ENCODE data around the gene KIAA1586.

Gene KIAA1586

GRCh38 chr6:57019434-57019833 is 27.1 kb upstream of the KIAA1586 start:
- no peak overlapping the region for H3K9ac ChIP-seq (ENCODE audit: low read length)
- H3K27ac ChIP-seq (ENCODE audit: low read depth, low read length), result no peak overlapping the region
- H3K4me3 ChIP-seq (ENCODE audit: low read depth, low read length), result no peak overlapping the region
- H3K4me1 ChIP-seq (ENCODE audit: control insufficient read depth, insufficient read depth, low read length), result peaks cover 20% of the 10 kb centered on the region; the same call in 1 of the 2 replicates
- no peaks in the 10 kb centered on the region; the same call in 1 of the 2 replicates for H3K9me3 ChIP-seq (ENCODE audit: control insufficient read depth, insufficient read depth, low read depth, low read length)
- no peaks in the 10 kb centered on the region for H3K36me3 ChIP-seq (ENCODE audit: control insufficient read depth, insufficient read depth, low read length)
- no peaks in the 10 kb centered on the region for H3K27me3 ChIP-seq (ENCODE audit: control insufficient read depth, insufficient read depth, low read length)

- Histone ChIP-seq H3K9me3 (ENCODE audit: control insufficient read depth, insufficient read depth, low read depth, low read length) (no peaks in the 10 kb centered on the region; the same call in 1 of the 2 replicates), H3K9ac (ENCODE audit: low read length) (no peak overlapping the region)
These were observed 25.3 kb upstream of the KIAA1586 start for GRCh38 chr6:57021086-57021720.

DNA sequence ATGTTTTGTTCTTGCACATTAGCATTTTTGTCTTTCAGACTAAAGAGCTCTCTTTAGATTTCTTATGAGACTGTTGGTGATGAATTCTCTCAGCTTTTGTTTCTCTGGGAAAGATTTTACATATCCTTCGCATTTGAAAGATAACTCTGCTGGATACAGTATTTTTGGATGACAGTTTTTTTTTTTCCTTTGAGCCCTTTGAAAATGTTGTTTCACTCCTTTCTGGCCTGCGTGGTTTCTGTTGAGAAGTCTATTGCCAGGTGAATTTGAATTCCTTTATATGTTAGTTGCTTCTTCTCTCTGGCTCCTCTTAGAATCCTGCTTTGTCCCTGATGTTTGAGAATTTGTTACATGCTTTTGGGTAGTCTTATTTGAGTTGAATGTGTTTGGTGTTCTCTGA is 22.2 kb upstream of the KIAA1586 start:
- Histone ChIP-seq H3K27ac (ENCODE audit: low read depth, low read length) (peak overlapping the region; percentile 86), H3K36me3 (ENCODE audit: control insufficient read depth, insufficient read depth, low read length) (no peaks in the 10 kb centered on the region), H3K27me3 (ENCODE audit: control insufficient read depth, insufficient read depth, low read length) (no peaks in the 10 kb centered on the region), H3K4me3 (ENCODE audit: low read depth, low read length) (no peak overlapping the region), H3K9me3 (ENCODE audit: control insufficient read depth, insufficient read depth, low read depth, low read length) (no peaks in the 10 kb centered on the region; the same call in 1 of the 2 replicates), H3K9ac (ENCODE audit: low read length) (peak overlapping the region; percentile 43), H3K4me1 (ENCODE audit: control insufficient read depth, insufficient read depth, low read length) (peaks cover 35% of the 10 kb centered on the region; the same call in 1 of the 2 replicates)

More at GRCh38 chr6:57021086-57021720, 25.3 kb upstream of the KIAA1586 start:
- Histone ChIP-seq H3K4me1 (ENCODE audit: control insufficient read depth, insufficient read depth, low read length) (peaks cover 30% of the 10 kb centered on the region; the same call in 1 of the 2 replicates), H3K27me3 (ENCODE audit: control insufficient read depth, insufficient read depth, low read length) (no peaks in the 10 kb centered on the region), H3K4me3 (ENCODE audit: low read depth, low read length) (no peak overlapping the region), H3K36me3 (ENCODE audit: control insufficient read depth, insufficient read depth, low read length) (no peaks in the 10 kb centered on the region), H3K27ac (ENCODE audit: low read depth, low read length) (no peak overlapping the region)

DNA sequence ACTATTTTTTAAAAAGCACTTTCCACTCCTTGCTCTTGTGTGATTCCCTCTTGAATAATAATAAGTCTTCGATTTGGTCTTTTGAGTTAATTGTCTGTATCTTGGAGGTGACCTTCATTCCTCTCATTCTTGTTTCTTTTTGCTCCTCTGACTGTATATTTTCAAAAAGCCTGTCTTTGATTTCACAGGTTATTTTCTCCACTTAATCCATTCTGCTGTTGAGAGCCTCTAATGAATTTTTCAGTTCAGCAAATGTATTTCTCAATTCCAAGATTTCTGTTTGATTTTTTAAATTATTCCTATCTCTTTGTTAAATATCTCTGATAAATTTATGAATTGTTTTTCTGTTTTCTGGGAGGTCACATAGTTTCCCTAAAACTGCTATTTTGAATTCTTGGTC is 21.7 kb upstream of the KIAA1586 start:
- Histone ChIP-seq H3K9ac (ENCODE audit: low read length) (peak overlapping the region; percentile 43), H3K4me1 (ENCODE audit: control insufficient read depth, insufficient read depth, low read length) (peaks cover 36% of the 10 kb centered on the region; the same call in 1 of the 2 replicates), H3K9me3 (ENCODE audit: control insufficient read depth, insufficient read depth, low read depth, low read length) (no peaks in the 10 kb centered on the region; the same call in 1 of the 2 replicates), H3K4me3 (ENCODE audit: low read depth, low read length) (no peak overlapping the region), H3K36me3 (ENCODE audit: control insufficient read depth, insufficient read depth, low read length) (no peaks in the 10 kb centered on the region), H3K27me3 (ENCODE audit: control insufficient read depth, insufficient read depth, low read length) (no peaks in the 10 kb centered on the region), H3K27ac (ENCODE audit: low read depth, low read length) (peak overlapping the region; percentile 86)

GRCh38 chr6:57026001-57026400 is 20.5 kb upstream of the KIAA1586 start:
- H3K9ac ChIP-seq (ENCODE audit: low read length), result no peak overlapping the region
- peaks cover 36% of the 10 kb centered on the region; the same call in 1 of the 2 replicates for H3K4me1 ChIP-seq (ENCODE audit: control insufficient read depth, insufficient read depth, low read length)
- H3K36me3 ChIP-seq (ENCODE audit: control insufficient read depth, insufficient read depth, low read length), result no peaks in the 10 kb centered on the region
- no peak overlapping the region for H3K4me3 ChIP-seq (ENCODE audit: low read depth, low read length)
- no peak overlapping the region for H3K27ac ChIP-seq (ENCODE audit: low read depth, low read length)
- H3K27me3 ChIP-seq (ENCODE audit: control insufficient read depth, insufficient read depth, low read length), result no peaks in the 10 kb centered on the region
- H3K9me3 ChIP-seq (ENCODE audit: control insufficient read depth, insufficient read depth, low read depth, low read length), result no peaks in the 10 kb centered on the region; the same call in 1 of the 2 replicates

- Histone ChIP-seq H3K36me3 (ENCODE audit: control insufficient read depth, insufficient read depth, low read length) (no peaks in the 10 kb centered on the region), H3K9me3 (ENCODE audit: control insufficient read depth, insufficient read depth, low read depth, low read length) (no peaks in the 10 kb centered on the region; the same call in 1 of the 2 replicates), H3K9ac (ENCODE audit: low read length) (no peak overlapping the region), H3K27me3 (ENCODE audit: control insufficient read depth, insufficient read depth, low read length) (no peaks in the 10 kb centered on the region), H3K4me3 (ENCODE audit: low read depth, low read length) (no peak overlapping the region), H3K4me1 (ENCODE audit: control insufficient read depth, insufficient read depth, low read length) (peaks cover 37% of the 10 kb centered on the region; the same call in 1 of the 2 replicates), H3K27ac (ENCODE audit: low read depth, low read length) (no peak overlapping the region)
These were observed 19.2 kb upstream of the KIAA1586 start for GRCh38 chr6:57027301-57027700.

DNA sequence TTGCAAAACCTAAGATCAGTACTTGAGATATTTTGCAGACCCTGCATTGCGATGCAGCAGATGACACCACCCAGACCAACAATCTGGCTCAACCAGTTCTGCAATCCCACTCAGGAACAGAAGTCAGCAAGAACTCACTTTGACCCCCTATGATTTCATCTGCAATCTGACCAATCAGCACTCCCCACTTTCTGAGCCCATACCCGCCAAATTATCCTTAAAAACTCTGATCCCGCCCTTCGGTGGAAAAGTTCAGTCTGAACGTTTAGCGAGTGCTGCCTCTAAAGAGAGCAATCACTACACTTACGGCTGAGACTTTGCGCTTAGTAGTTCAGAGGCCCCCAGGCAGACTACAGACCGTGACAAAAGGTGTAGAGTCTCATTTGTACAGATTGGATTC is 17.3 kb upstream of the KIAA1586 start:
- peaks cover 24% of the 10 kb centered on the region; the same call in 1 of the 2 replicates for H3K4me1 ChIP-seq (ENCODE audit: control insufficient read depth, insufficient read depth, low read length)
- H3K36me3 ChIP-seq (ENCODE audit: control insufficient read depth, insufficient read depth, low read length), result no peaks in the 10 kb centered on the region
- no peaks in the 10 kb centered on the region for H3K27me3 ChIP-seq (ENCODE audit: control insufficient read depth, insufficient read depth, low read length)
- H3K4me3 ChIP-seq (ENCODE audit: low read depth, low read length), result no peak overlapping the region
- H3K9me3 ChIP-seq (ENCODE audit: control insufficient read depth, insufficient read depth, low read depth, low read length), result no peaks in the 10 kb centered on the region; the same call in 1 of the 2 replicates
- H3K27ac ChIP-seq (ENCODE audit: low read depth, low read length), result no peak overlapping the region
- H3K9ac ChIP-seq (ENCODE audit: low read length), result no peak overlapping the region

DNA sequence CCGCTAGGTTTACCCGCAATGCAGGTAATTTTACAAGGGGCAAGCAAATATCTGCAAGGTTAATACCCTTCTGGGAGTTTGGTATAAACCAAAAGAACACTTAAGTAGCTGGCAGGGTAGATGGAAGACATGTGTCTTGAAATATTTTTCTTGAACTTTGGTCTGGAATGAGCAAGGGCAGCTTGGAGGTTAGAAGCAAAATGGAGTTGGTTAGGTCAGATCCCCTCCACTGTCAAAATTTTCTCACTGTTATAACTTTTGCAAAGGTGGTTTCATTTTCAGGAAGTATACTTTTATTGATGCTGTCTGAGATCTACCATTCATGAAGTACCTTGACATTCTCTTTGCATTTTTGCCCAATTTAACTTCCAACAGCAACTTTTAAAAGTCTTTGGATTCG is 13.3 kb upstream of the KIAA1586 start:
- Histone ChIP-seq H3K27ac (ENCODE audit: low read depth, low read length) (no peak overlapping the region), H3K4me3 (ENCODE audit: low read depth, low read length) (no peak overlapping the region), H3K9me3 (ENCODE audit: control insufficient read depth, insufficient read depth, low read depth, low read length) (no peaks in the 10 kb centered on the region), H3K4me1 (ENCODE audit: control insufficient read depth, insufficient read depth, low read length) (peaks cover 11% of the 10 kb centered on the region; the same call in 1 of the 2 replicates), H3K9ac (ENCODE audit: low read length) (no peak overlapping the region), H3K36me3 (ENCODE audit: control insufficient read depth, insufficient read depth, low read length) (no peaks in the 10 kb centered on the region), H3K27me3 (ENCODE audit: control insufficient read depth, insufficient read depth, low read length) (no peaks in the 10 kb centered on the region)

DNA sequence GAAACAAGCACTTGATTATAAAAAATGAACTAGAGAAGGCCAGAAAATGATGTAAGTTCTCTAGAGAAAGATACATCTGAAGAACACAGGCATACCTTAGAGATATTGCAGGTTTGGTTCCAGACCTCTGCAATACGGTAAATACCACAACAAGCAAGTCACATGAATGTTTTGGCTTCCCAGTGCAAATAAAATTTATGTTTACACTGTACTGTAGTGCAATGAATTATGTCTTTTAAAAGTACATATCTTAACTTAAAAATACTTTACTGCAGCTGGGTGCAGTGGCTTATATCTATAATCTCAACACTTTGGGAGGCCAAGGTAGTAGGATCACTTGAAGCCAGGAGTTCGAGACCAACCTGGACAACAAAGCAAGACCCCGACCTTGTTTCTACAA is 10.9 kb upstream of the KIAA1586 start:
- Histone ChIP-seq H3K4me1 (ENCODE audit: control insufficient read depth, insufficient read depth, low read length) (0 out of 2 replicates have a peak, but pooled peaks cover 5% of the 10 kb centered on the region), H3K9me3 (ENCODE audit: control insufficient read depth, insufficient read depth, low read depth, low read length) (no peaks in the 10 kb centered on the region), H3K9ac (ENCODE audit: low read length) (no peak overlapping the region), H3K4me3 (ENCODE audit: low read depth, low read length) (no peak overlapping the region), H3K36me3 (ENCODE audit: control insufficient read depth, insufficient read depth, low read length) (no peaks in the 10 kb centered on the region), H3K27me3 (ENCODE audit: control insufficient read depth, insufficient read depth, low read length) (no peaks in the 10 kb centered on the region), H3K27ac (ENCODE audit: low read depth, low read length) (no peak overlapping the region)

DNA sequence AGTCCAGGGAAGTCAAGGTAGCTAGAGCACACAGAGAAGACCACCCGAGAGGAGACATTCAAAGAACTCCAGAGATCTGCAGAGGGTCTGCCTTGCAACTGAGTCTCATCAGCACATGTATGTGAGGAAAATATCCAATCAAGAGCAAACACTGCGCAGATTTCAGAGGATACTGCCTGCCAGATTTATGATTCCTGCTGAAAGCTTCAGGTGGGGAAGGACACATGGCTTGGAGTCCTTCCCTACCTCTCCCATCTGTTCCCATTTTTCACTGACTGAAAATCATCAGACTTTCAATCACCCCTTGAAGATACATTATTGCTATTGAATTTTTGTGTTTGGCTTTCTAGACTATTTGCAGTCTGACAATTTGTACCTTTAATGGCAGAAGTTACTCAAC is 7.6 kb upstream of the KIAA1586 start:
- Histone ChIP-seq H3K27ac (ENCODE audit: low read depth, low read length) (no peak overlapping the region), H3K9me3 (ENCODE audit: control insufficient read depth, insufficient read depth, low read depth, low read length) (no peaks in the 10 kb centered on the region), H3K9ac (ENCODE audit: low read length) (no peak overlapping the region), H3K4me1 (ENCODE audit: control insufficient read depth, insufficient read depth, low read length) (no peaks in the 10 kb centered on the region), H3K4me3 (ENCODE audit: low read depth, low read length) (no peak overlapping the region), H3K27me3 (ENCODE audit: control insufficient read depth, insufficient read depth, low read length) (no peaks in the 10 kb centered on the region), H3K36me3 (ENCODE audit: control insufficient read depth, insufficient read depth, low read length) (no peaks in the 10 kb centered on the region)

- Histone ChIP-seq H3K27me3 (ENCODE audit: control insufficient read depth, insufficient read depth, low read length) (no peaks in the 10 kb centered on the region), H3K9me3 (ENCODE audit: control insufficient read depth, insufficient read depth, low read depth, low read length) (no peaks in the 10 kb centered on the region), H3K4me1 (ENCODE audit: control insufficient read depth, insufficient read depth, low read length) (no peaks in the 10 kb centered on the region), H3K27ac (ENCODE audit: low read depth, low read length) (no peak overlapping the region), H3K4me3 (ENCODE audit: low read depth, low read length) (no peak overlapping the region), H3K36me3 (ENCODE audit: control insufficient read depth, insufficient read depth, low read length) (no peaks in the 10 kb centered on the region), H3K9ac (ENCODE audit: low read length) (no peak overlapping the region)
These were observed 6.5 kb upstream of the KIAA1586 start for GRCh38 chr6:57040011-57040410.
